ENCODE results near the gene MTRF1. TPM values are rescaled to one million over a fixed set of nuclear protein-coding genes. Genes with fewer than 3 reads are reported as not detected.

MTRF1 gene
- total RNA-seq, 1 donor from 2014 or later: 17.2 TPM

DNA sequence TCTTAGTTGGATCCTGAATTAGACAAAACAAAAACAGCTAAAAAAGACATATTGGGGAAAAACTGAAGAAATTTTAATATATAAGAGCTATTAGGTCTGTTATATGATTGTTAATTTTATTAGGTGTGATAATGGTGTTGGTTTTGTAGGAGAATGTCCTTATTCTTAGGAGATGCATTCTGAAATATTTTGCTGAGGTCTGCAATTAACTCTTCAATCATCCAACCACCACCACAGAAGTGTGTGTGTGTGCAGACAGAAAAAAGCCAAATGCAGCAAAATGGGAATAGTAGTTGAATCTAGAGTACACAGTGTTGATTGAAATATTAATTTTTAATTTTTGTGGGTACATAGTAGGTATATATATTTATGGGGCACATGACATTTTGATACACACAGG lies 56.9 kb downstream of the MTRF1 start:
- DNase-seq (ENCODE audit: low spot score in 2 of 2, unreplicated experiment in 2 of 2): no peak
- Mint-ChIP-seq H3K27ac (no peak overlapping the region), H3K4me1 (no peaks in the 10 kb centered on the region), H3K36me3 (peaks cover 16% of the 10 kb centered on the region), H3K27me3 (ENCODE audit: low read depth) (no peaks in the 10 kb centered on the region), H3K4me3 (no peak overlapping the region), H3K9me3 (peaks cover 38% of the 10 kb centered on the region)
- TF ChIP-seq, protein P1, sequence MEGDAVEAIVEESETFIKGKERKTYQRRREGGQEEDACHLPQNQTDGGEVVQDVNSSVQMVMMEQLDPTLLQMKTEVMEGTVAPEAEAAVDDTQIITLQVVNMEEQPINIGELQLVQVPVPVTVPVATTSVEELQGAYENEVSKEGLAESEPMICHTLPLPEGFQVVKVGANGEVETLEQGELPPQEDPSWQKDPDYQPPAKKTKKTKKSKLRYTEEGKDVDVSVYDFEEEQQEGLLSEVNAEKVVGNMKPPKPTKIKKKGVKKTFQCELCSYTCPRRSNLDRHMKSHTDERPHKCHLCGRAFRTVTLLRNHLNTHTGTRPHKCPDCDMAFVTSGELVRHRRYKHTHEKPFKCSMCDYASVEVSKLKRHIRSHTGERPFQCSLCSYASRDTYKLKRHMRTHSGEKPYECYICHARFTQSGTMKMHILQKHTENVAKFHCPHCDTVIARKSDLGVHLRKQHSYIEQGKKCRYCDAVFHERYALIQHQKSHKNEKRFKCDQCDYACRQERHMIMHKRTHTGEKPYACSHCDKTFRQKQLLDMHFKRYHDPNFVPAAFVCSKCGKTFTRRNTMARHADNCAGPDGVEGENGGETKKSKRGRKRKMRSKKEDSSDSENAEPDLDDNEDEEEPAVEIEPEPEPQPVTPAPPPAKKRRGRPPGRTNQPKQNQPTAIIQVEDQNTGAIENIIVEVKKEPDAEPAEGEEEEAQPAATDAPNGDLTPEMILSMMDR (IDR thresholded peaks at IDR 0.05; ENCODE audit: unreplicated experiment): no peak

DNA sequence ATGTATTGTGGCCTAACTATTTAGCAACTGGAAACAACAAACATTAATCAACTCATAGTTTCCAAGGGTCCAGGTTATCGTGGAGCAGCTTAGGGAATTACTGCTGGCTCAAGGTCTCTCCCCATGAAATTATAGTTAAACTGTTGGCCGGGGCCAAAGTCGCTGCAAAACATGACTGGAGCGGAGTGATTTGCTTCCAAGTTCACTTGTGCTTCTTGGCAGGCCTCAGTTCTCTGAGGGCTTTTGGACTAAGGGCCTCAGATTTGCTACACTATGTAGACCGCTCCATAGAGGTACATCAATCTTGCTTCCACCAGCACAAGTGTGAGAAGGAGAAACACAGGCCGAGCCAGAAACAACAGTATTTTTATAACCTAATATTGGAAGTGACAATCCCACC lies 59.6 kb downstream of the MTRF1 start:
- H3K4me3 Mint-ChIP-seq: no peak overlapping the region
- DNase-seq (ENCODE audit: low spot score in 2 of 2, unreplicated experiment in 2 of 2): no peak
- TF ChIP-seq, protein P1 (IDR thresholded peaks at IDR 0.05; ENCODE audit: unreplicated experiment): no peak
- H3K27me3 Mint-ChIP-seq (ENCODE audit: low read depth): no peaks in the 10 kb centered on the region
- peaks cover 20% of the 10 kb centered on the region for H3K9me3 Mint-ChIP-seq
- peaks cover 3% of the 10 kb centered on the region for H3K36me3 Mint-ChIP-seq
- H3K27ac Mint-ChIP-seq: no peak overlapping the region
- no peaks in the 10 kb centered on the region for H3K4me1 Mint-ChIP-seq

DNA sequence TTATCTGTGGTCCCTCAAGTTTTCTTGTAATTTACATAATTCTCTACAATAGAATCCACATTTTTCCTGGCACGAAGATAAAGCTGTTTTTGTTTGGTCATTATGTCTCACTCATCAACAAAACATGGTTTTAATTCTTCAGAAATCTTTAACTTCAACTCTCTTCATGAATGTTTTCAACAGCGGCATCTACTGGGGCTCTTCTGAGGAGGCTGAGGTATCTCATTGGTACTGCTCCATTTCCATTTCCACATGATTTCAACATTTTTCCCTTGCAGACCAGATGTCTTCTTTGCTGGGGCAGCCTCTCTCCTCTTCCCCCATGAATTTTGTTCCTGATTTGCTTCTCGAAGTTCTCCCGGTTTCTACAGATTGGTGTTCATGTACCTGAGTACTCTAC lies 63.2 kb downstream of the MTRF1 start:
- DNase-seq (ENCODE audit: low spot score in 2 of 2, unreplicated experiment in 2 of 2): no peak
- Mint-ChIP-seq H3K27ac (no peak overlapping the region), H3K4me1 (no peaks in the 10 kb centered on the region), H3K4me3 (no peak overlapping the region), H3K9me3 (no peaks in the 10 kb centered on the region), H3K36me3 (no peaks in the 10 kb centered on the region), H3K27me3 (ENCODE audit: low read depth) (no peaks in the 10 kb centered on the region)
- TF ChIP-seq, protein P1 (IDR thresholded peaks at IDR 0.05; ENCODE audit: unreplicated experiment): no peak

DNA sequence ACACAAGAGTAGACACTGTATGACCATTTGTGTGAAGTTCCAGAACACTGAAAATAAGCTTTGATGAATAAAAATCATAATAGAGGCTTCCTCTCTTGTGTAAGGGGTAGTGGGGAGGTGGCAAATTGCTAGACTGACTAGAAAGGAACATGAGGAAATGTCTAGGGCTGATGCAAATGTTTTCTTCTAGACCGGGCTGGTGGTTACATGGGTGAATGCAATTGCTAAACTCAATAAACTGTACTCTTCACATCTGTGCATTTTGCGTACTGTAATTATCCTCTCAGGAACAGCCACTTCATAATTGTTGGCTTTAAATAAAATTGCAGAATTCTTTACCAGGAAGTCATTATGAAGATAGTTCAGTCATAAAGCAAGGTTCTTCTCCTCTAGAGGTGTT lies 63.9 kb downstream of the MTRF1 start:
- no peak for DNase-seq (ENCODE audit: low spot score in 2 of 2, unreplicated experiment in 2 of 2)
- TF ChIP-seq, protein P1 (IDR thresholded peaks at IDR 0.05; ENCODE audit: unreplicated experiment): no peak
- Mint-ChIP-seq H3K9me3 (no peaks in the 10 kb centered on the region), H3K4me3 (no peak overlapping the region), H3K4me1 (no peaks in the 10 kb centered on the region), H3K27me3 (ENCODE audit: low read depth) (no peaks in the 10 kb centered on the region), H3K36me3 (no peaks in the 10 kb centered on the region), H3K27ac (no peak overlapping the region)

DNA sequence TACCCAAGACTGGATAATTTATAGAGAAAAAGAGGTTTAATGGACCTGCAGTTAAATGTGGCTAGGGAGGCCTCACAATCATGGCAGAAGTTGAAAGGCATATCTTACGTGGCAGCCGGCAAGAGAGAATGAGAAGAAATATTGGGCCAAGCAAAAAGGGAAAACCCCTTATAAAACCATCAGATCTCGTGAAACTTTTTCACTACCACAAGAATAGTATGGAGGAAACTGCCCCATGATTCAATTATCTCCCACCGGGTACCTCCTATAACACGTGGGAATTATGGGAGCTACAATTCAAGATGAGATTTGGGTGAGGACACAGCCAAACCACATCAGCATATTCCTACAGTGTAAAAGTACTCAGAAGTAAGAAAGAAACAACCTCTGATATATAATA lies 64.3 kb downstream of the MTRF1 start:
- DNase-seq (ENCODE audit: low spot score in 2 of 2, unreplicated experiment in 2 of 2): no peak
- H3K4me1 Mint-ChIP-seq: peaks cover 3% of the 10 kb centered on the region
- TF ChIP-seq, protein P1 (IDR thresholded peaks at IDR 0.05; ENCODE audit: unreplicated experiment): no peak
- H3K27me3 Mint-ChIP-seq (ENCODE audit: low read depth): no peaks in the 10 kb centered on the region
- H3K36me3 Mint-ChIP-seq: peaks cover 2% of the 10 kb centered on the region
- H3K4me3 Mint-ChIP-seq: no peak overlapping the region
- H3K9me3 Mint-ChIP-seq: no peaks in the 10 kb centered on the region
- H3K27ac Mint-ChIP-seq: no peak overlapping the region

DNA sequence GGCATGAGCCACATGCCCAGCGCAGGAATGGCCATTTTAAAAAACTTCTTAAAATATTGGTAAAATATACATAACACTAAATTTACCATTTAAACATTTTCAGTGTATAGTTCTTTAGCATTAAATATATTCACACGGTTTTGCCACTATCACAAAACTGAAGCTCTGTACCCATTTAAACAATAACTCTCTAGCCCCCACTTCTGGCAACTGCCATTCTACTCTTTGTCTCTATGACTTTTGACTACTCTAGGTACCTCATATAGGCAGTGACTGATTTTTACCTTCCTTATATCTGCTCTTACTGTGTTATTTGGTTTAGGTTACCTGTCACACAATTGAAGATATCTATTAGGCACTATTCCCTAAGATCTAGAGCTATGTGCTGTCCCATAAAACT lies 66.8 kb downstream of the MTRF1 start:
- H3K9me3 Mint-ChIP-seq: peaks cover 11% of the 10 kb centered on the region
- H3K4me1 Mint-ChIP-seq: peaks cover 6% of the 10 kb centered on the region
- H3K27me3 Mint-ChIP-seq (ENCODE audit: low read depth): no peaks in the 10 kb centered on the region
- H3K4me3 Mint-ChIP-seq: no peak overlapping the region
- H3K27ac Mint-ChIP-seq: no peak overlapping the region
- peaks cover 22% of the 10 kb centered on the region for H3K36me3 Mint-ChIP-seq
- no peak for DNase-seq (ENCODE audit: low spot score in 2 of 2, unreplicated experiment in 2 of 2)
- TF ChIP-seq, protein P1 (IDR thresholded peaks at IDR 0.05; ENCODE audit: unreplicated experiment): no peak
